Memory B cell (primary cell): Measurements from ENCODE around the gene NACC1.
A peak's percentile ranks its signal among the peaks of the same experiment; 100 is the strongest.
"Not testable (repeated sequence)": the region's sequence is repeated elsewhere in the genome, so short reads cannot be mapped to it uniquely, and the experiment has no call there.

Experiments used
- ATAC-seq: fragments of 150-1000 bp; cut with Tn5 transposase; 2 replicates; pipeline ENCODE4 v1.10.0; 2021; ENCODE audit warnings: low read depth, mild to moderate bottlenecking, moderate library complexity
- DNase-seq, 2 donors: peaks; one replicate each; pipeline ENCODE4 v3.0.0; 2022; ENCODE audit warnings: low spot score in 2 of 2
- H3K27ac Mint-ChIP-seq: one replicate; pipeline ENCODE4 v1.8.0; 2022; ENCODE audit warnings: mild to moderate bottlenecking, moderate library complexity, mixed read lengths
- H3K27me3 Mint-ChIP-seq: one replicate; pipeline ENCODE4 v1.8.0; 2022; ENCODE audit warnings: mixed read lengths
- H3K36me3 Mint-ChIP-seq: one replicate; pipeline ENCODE4 v1.8.0; 2022; ENCODE audit warnings: mild to moderate bottlenecking, mixed read lengths
- H3K4me1 Mint-ChIP-seq: one replicate; pipeline ENCODE4 v1.8.0; 2022; ENCODE audit warnings: mixed read lengths
- H3K4me3 Mint-ChIP-seq: one replicate; pipeline ENCODE4 v1.8.0; 2022; ENCODE audit warnings: mild to moderate bottlenecking, moderate library complexity, mixed read lengths
- H3K9me3 Mint-ChIP-seq: one replicate; pipeline ENCODE4 v1.8.0; 2022; ENCODE audit warnings: mixed read lengths

NACC1 gene

DNA sequence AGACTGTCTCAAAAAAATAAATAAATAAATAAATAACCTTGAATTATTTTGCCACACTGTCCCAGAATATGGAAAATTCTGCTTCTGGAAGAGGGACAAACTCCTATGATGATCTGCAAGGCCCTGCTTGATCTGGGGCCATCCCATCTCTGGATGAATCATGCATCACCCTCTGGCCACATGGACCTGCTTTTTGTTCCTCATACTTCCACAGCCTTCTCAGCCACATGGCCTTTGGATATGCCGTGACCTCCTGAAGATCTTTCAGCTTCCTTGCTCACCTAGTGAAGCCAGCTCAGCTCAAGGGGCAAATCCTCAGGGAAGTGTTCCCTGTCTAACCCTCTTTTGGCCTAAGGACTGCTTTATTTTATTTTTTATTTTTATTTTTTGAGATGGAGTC lies 42.5 kb downstream of the NACC1 start:
- no peaks in the 10 kb centered on the region for H3K27me3 Mint-ChIP-seq
- no peak for ATAC-seq
- H3K9me3 Mint-ChIP-seq = no peaks in the 10 kb centered on the region
- H3K4me1 Mint-ChIP-seq = peaks cover 53% of the 10 kb centered on the region
- no peak overlapping the region for H3K4me3 Mint-ChIP-seq
- no peaks in the 10 kb centered on the region for H3K36me3 Mint-ChIP-seq
- no peak for DNase-seq
- H3K27ac Mint-ChIP-seq = no peak overlapping the region

DNA sequence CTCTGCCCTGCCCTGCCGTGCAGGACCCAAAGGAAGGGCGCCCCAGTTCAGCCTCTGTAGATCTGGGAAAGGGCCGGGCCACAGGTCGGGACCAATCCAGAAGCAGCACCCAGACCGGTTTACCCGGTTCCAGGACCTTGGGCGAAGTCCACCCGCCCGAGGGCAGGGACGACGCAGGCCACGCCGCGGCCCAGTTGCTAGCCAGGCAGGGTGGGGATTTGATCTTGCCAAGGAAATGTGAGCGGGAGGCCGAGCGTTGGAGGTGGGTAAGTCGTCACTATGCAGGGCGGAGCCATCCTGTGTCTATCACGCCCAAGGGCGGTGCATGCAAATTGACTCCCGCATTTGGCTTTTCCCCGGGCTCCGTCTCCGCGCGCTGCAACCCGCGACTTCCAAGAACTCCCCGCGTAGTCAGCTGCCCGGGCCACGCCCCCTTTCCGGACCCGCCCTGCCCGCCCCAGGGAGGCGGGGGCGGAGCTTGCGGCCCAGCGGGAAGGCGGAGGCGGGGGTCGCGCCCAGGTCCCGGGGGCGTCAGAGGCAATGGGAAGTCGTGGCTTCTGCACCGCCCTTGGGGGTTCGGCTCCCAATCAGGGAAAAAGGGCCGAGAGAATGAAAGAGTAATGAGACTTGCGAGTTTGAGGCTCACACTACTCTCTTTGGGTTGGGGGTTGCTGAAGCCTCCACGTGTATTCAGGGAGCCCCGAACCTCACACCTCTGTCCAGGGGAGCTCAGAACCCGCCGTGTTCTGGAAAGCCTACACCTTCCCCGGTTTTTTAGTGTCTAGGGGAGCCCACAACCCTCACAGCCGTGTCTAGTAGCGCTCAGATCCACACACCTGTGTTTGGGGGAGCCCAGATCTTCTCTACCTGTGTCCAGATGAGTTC lies 44.9 kb downstream of the NACC1 start:
- peaks cover 44% of the 10 kb centered on the region for H3K4me1 Mint-ChIP-seq
- H3K36me3 Mint-ChIP-seq = no peaks in the 10 kb centered on the region
- H3K4me3 Mint-ChIP-seq = peak overlapping the region; percentile 84
- H3K9me3 Mint-ChIP-seq = no peaks in the 10 kb centered on the region
- no peaks in the 10 kb centered on the region for H3K27me3 Mint-ChIP-seq
- H3K27ac Mint-ChIP-seq = peak overlapping the region; percentile 92
- DNase-seq (peak; percentile 45 to 59), ATAC-seq (peak; percentile 53)

DNA sequence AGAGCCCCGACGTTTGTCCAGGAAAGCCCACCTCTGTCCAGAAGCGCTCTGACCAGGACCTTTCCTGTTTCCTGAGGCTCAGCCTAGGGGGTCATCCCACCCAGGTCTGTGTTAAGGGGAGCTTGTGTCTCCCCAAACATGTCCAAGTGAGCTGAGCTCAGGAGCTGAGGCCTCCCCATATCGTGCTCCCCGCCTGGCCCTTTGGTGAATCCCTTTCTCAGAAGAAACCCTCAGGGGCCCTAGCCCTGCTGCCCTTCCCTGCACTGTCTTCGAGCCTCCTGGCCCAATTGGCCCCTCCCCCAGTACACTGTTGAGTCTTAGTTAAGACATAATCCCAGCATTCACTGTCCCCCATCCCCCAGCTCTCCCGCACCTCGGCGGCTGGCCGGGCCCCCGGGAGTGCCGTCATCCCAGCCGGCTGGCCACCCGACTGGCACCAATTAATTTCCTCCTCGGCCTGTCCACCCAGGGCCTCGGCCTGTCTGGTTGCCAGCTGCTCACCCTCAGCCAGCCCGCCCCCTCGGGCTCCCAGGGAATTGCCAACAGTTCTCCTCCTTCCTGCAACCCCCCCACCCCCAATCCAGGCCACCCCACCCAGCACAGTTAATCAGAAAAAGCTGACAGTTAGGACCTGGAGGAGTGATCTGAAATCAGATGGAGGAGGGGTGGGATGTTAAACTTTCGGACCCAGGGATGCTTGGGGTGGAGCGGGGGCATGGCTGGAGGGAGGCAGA lies 45.7 kb downstream of the NACC1 start:
- Mint-ChIP-seq H3K4me3 (peak overlapping the region; percentile 58), H3K36me3 (no peaks in the 10 kb centered on the region), H3K27me3 (no peaks in the 10 kb centered on the region), H3K9me3 (no peaks in the 10 kb centered on the region), H3K27ac (peak overlapping the region; percentile 92), H3K4me1 (peaks cover 38% of the 10 kb centered on the region)
- peak; percentile 19 for ATAC-seq
- peak in 1 of 2 donors; percentile 54 for DNase-seq

DNA sequence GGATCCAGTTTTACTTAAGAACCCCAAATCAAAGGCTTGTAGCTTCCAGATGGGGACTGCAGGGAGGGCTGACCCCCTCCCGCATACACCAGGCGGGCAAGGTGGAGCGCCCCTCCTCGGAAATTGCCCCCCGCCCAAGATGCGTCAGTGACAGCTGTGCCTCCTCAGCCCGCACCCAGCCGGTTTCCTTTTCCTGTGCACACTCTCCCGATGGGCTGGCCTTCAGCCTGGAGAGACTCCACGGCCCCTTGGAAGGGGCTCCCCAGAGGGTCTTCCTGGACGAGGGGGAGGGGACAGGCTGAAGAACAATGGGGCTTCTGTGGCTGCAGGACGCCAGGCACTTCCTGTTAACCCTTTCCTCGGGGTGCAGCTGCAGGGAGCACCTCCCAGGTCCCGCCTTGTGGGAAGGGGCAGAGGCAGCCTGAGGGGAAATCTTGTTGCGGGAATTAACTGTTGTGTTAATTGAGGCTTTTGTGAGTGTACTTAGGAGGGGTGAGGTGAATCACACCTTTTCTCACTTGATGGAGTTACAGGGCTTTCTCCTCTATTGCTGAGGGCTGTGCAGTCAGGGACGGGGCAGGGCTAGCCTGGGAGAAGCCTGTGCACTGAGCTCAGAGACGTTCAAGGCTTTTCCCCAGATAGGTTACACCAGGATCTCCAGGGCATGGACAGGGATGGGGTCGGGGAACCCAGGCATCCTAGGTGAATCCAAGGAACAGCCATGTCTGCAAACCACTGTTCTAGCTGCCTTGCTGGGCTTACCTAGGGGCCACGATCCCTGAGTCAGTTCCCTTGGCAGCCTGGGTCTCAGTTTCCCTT lies 46.5 kb downstream of the NACC1 start:
- no peaks in the 10 kb centered on the region for H3K27me3 Mint-ChIP-seq
- peaks cover 46% of the 10 kb centered on the region for H3K4me1 Mint-ChIP-seq
- peak overlapping the region; percentile 92 for H3K27ac Mint-ChIP-seq
- H3K4me3 Mint-ChIP-seq = peak overlapping the region; percentile 50
- no peak for ATAC-seq
- no peak for DNase-seq
- no peaks in the 10 kb centered on the region for H3K36me3 Mint-ChIP-seq
- no peaks in the 10 kb centered on the region for H3K9me3 Mint-ChIP-seq

DNA sequence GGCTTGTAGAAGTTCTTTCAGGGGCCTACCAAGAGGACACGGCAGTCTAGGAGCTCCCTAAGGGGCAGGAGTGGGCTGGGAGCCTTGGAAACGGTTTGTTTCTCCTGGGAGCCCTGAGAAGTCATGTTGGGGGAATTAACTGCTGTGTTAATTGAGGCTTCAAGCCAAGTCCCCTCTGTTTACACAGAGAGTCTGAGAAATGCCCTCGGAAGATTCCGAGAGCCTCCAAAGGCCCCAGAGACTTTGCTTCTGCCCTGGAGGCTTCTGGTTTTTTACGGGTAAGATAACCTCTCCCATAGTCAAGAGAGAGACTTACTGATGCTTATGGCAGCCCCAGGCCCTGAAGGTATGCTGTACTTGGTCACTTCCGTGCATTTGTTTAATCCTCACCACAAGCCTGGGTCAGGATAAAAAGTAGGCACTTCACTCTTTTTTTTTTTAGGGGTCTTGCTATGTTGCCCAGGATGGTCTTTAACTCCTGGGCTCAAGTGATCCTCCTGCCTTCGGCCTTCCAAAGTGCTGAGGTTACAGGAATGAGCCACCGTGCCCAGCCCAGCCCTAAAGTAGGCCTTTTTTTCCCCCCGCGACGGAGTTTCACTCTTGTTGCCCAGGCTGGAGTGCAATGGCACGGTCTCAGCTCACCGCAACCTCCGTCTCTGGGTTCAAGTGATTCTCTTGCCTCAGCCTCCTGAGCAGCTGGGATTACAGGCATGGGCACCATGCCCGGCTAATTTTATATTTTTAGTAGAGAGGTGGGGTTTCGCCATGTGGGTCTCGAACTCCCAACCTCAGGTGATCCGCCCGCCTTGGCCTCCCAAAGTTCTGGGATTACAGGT lies 47.3 kb downstream of the NACC1 start:
- Mint-ChIP-seq H3K9me3 (no peaks in the 10 kb centered on the region), H3K4me3 (peak overlapping the region; percentile 21), H3K27me3 (no peaks in the 10 kb centered on the region), H3K4me1 (peaks cover 52% of the 10 kb centered on the region), H3K27ac (peak overlapping the region; percentile 92), H3K36me3 (no peaks in the 10 kb centered on the region)
- no peak for ATAC-seq
- DNase-seq = no peak

DNA sequence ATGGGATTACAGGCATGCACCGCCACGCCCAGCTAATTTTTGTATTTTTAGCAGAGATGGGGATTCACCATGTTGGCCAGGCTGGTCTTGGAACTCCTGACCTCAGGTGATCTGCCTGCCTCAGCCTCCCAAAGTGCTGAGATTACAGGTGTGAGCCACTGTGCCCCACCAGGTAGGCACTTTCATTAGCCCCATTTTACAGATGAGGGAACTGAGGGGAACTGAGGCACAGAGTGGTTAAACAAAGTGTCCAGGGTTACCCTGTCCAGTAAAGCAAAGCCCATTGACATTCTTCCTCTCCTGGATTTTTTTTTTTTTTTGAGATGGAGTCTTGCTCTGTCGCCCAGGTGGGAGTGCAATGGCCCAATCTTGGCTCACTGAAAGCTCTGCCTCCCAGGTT lies 48.1 kb downstream of the NACC1 start:
- not testable (repeated sequence) for ATAC-seq, H3K27me3 Mint-ChIP-seq, H3K4me3 Mint-ChIP-seq, H3K9me3 Mint-ChIP-seq, DNase-seq, H3K36me3 Mint-ChIP-seq
- peak overlapping the region; percentile 92 for H3K27ac Mint-ChIP-seq
- peaks cover 52% of the 10 kb centered on the region for H3K4me1 Mint-ChIP-seq

DNA sequence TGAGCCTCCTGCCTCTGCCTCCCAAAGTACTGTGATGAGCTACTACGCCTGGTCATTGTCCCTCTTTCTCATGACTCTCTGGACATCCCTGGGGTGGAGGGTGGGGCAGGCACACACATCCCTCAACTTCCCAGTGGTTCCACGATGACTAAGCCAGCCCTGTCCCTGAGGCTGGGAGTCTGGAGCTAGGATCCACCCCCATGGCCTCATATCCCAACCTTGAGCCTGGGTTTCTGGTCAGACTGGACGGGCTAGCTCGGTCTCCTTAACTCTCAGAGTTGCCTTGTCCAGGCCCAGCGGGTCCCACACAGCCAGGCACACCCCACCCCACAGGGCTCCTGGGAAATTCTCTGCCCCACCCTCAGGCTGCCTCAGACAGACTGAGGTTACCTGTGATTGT lies 51.7 kb downstream of the NACC1 start:
- H3K4me3 Mint-ChIP-seq = no peak overlapping the region
- DNase-seq (no peak), ATAC-seq (no peak)
- H3K27me3 Mint-ChIP-seq = no peaks in the 10 kb centered on the region
- H3K9me3 Mint-ChIP-seq = no peaks in the 10 kb centered on the region
- H3K27ac Mint-ChIP-seq = peak overlapping the region; percentile 85
- no peaks in the 10 kb centered on the region for H3K36me3 Mint-ChIP-seq
- peaks cover 47% of the 10 kb centered on the region for H3K4me1 Mint-ChIP-seq

DNA sequence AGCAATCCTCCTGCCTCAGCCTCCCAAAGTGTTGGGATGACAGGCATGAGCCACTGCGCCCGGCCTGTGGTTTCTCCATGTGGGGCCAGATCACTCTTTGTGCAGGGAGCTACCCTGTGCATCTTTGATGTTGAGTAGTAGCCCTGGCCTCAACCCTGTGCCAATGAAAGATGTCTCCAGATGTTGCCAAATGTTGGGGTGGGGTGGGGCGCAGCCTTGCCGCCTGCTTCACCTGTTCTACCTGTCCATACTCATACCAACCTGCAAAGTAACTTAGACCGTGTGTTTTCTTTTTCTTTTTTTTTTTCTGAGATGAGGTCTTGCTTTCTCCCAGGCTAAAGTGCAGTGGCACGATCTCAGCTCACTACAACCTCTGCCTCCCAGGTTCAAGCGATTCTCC lies 53.1 kb downstream of the NACC1 start:
- Mint-ChIP-seq H3K36me3 (no peaks in the 10 kb centered on the region), H3K27me3 (no peaks in the 10 kb centered on the region), H3K4me3 (no peak overlapping the region), H3K4me1 (peaks cover 42% of the 10 kb centered on the region), H3K27ac (peak overlapping the region; percentile 84), H3K9me3 (no peaks in the 10 kb centered on the region)
- ATAC-seq (no peak), DNase-seq (no peak)

DNA sequence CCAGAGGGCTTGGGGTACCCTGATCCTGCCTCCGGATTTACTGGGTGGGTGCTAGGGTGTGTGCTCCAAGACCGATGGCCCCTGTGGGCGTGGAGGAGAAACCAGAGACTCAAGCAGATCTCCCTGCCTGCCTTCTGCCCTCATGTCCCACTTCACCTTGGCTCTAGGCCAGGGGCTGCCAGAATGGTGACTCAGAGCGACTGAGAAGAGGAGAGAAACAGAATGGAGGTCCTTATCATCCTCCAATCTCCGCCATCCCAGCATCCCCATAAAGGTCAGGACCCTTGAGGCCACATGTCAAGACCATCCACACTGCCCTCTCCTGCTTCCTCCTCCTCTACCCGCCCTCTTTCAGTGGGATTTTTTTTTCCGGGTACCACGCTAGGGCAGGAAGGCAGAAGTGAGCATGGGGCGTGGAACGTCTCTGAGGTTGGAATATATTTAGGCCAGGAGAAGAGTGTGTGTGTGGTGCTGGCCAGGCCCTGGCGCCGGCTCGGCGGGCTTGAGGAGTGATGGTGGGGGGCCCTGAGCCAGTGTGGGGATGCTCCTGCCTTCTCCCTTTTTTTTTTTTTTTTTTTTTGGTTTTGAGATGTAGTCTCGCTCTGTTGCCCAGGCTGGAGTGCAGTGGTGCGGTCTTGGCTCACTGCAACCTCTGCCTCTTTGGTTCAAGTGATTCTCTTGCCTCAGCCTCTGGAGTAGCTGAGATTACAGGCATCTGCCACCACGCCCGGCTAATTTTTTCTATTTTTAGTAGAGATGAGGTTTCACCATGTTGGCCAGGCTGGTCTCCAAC lies 54.5 kb downstream of the NACC1 start:
- Mint-ChIP-seq H3K4me1 (peaks cover 37% of the 10 kb centered on the region), H3K36me3 (no peaks in the 10 kb centered on the region), H3K9me3 (no peaks in the 10 kb centered on the region)

DNA sequence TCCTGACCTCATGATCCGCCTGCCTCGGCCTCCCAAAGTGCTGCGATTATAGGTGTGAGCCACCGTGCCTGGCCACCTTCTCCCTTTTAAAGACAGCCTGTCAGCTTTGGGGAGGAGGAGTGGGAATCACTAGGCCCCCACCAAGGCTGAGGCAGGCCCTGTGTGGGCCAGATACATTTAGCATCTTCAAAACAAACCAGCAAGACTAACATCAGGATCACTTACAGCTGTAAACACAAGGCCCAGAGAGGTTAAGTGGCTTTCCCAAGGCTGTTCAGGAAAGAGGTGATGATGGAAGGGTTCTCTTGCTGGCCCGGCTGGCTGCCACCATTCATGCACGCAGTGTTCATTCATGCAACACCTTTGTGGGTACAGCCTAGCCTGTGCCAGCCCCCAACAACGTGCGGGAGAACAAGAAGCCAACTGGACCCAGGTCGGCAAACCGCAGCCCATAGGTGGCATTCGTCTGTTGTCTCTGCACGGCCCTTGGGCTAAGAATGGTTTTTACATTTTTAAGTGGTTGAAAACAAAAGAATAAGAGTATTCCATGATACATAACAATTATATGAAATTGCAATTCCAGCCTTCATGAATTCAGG lies 55.2 kb downstream of the NACC1 start:
- Mint-ChIP-seq H3K4me3 (peak overlapping the region; percentile 24), H3K9me3 (no peaks in the 10 kb centered on the region), H3K36me3 (no peaks in the 10 kb centered on the region), H3K27ac (peak overlapping the region; percentile 84), H3K4me1 (peaks cover 34% of the 10 kb centered on the region), H3K27me3 (no peaks in the 10 kb centered on the region)
- no peak for DNase-seq
- ATAC-seq = no peak

More for the DNA sequence above, 54.5 kb downstream of the NACC1 start:
- ATAC-seq = no peak
- Mint-ChIP-seq H3K27ac (peak overlapping the region; percentile 84), H3K27me3 (no peaks in the 10 kb centered on the region), H3K4me3 (peak overlapping the region; percentile 51)
- DNase-seq = no peak

DNA sequence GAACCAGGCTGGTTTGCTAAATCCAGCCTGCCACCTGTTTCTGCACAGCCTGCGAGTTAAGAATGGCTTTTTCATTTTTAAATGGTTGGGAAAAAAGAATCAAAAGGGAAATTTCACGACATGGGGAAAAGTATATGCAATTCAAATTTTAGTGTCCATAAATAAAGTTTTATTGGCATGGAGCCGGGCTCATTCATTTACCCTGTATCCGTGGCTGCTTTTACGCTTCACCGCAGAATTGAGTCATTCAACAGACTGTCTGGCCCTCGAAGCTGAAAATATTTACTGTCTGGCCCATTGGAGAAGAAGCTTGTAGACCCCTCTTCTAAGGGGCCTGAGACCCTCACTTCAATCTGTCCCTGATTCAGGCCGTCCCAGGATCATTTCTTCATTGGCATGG lies 58.3 kb downstream of the NACC1 start:
- H3K27me3 Mint-ChIP-seq = no peaks in the 10 kb centered on the region
- H3K4me1 Mint-ChIP-seq = peaks cover 24% of the 10 kb centered on the region
- DNase-seq (no peak), ATAC-seq (no peak)
- H3K9me3 Mint-ChIP-seq = no peaks in the 10 kb centered on the region
- no peak overlapping the region for H3K4me3 Mint-ChIP-seq
- no peak overlapping the region for H3K27ac Mint-ChIP-seq
- H3K36me3 Mint-ChIP-seq = no peaks in the 10 kb centered on the region

DNA sequence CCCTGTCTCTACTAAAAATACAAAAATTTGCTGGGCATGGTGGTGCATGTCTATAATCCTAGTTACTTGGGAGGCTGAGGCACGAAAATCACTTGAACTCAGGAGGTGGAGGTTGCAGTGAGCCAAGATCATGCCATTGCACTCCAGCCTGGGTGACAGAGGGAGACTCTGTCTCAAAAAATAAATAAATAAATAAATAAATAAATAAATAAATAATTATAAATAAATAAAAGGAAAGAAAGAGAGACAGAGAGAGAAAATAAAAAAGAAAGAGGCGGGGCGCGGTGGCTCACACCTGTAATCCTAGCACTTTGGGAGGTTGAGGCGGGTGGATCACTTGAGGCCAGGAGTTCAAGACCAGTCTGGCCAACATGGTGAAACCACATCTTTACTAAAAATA lies 59.5 kb downstream of the NACC1 start:
- H3K27ac Mint-ChIP-seq, H3K27me3 Mint-ChIP-seq, H3K4me3 Mint-ChIP-seq, ATAC-seq, DNase-seq, H3K9me3 Mint-ChIP-seq, H3K36me3 Mint-ChIP-seq: not testable (repeated sequence)
- H3K4me1 Mint-ChIP-seq = peaks cover 22% of the 10 kb centered on the region
